Measurements from ENCODE around the gene RGS9.
"Not testable (repeated sequence)": the region's sequence is repeated elsewhere in the genome, so short reads cannot be mapped to it uniquely, and the experiment has no call there.

Gene RGS9

DNA sequence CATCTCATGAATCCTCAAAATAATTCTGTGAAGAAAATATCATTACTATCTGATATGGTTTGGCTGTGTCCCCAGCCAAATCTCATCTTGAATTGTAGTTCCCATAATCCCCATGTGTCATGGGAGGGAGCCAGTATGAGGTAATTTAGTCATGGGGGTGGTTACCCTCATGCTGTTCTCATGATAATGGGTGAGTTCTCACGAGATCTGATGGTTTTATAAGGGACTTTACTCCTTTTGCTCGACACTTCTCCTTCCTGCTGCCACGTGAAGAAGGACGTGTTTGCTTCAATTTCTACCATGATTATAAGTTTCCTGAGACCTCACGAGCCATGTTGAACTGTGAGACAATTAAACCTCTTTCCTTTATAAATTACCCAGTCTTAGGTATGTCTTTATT is 20.7 kb upstream of the RGS9 start:
- DNase-seq, result not testable (repeated sequence)

- DNase-seq, result no peak
These were observed 19.7 kb upstream of the RGS9 start for GRCh38 chr17:65117384-65118035.

GRCh38 chr17:65121368-65121767 is 15.8 kb upstream of the RGS9 start:
- no peak for DNase-seq

- no peak for DNase-seq
These were observed 15.0 kb upstream of the RGS9 start for GRCh38 chr17:65121916-65122806.

GRCh38 chr17:65122836-65123756 is 14.1 kb upstream of the RGS9 start:
- DNase-seq, result peak; percentile 66

- DNase-seq, result no peak
These were observed 13.2 kb upstream of the RGS9 start for GRCh38 chr17:65123757-65124675.

DNA sequence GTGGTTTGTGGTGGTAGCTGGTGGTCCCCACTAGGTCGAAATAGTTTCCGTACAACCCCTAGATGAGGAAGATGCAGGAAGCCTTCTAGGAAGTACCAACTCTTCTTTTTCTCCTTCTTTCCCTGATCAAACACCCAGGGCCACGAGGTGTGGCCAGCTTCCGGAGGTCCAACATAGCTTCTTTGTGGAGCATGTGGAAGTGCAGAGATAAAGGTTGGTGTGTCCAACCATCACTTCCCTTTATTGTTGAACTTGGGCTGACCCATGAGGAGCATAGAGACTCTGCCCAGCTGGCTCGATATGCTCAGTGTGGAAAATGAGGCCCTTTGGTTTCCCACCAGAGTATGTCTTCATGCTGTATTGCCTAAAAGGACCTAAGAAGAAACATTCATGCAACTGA is 6.3 kb upstream of the RGS9 start:
- no peak for DNase-seq

DNA sequence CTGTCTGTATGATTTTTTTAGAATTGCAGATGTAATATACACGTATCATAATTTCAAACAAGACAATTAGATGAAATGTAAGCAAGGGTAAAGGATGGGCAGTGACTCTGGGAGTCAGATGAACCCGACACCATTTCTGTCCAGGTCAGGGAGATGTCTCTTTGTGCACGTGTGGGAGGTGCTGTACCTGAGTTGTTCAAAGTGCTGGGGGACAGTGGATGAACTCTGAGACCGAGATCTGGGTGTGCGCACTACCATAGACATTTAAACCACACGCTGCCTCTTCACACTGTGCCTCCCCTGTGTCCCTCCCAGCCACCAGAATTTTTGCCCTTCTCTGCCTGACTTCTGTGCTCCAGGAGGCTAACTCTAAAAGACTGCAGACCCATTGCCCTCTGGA is 5.9 kb upstream of the RGS9 start:
- DNase-seq, result no peak

DNA sequence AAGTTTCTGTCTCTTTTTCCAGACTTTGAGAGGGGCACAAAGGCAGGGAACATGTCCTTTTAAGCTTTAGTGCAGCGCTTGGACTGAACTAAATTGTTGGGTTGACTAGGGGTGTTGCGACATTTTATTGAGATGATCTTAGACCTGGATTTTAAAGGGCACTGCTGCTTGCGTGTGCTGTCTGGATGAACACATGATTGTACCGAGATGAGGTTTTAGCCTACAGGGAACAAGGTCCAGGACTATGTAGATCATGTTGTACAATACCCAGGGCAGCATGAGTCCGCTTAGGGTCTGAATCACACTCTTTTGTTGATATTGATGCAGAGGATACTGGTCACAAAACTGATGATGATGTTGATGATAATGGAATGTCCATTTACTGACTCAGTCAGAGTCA is 5.2 kb upstream of the RGS9 start:
- no peak for DNase-seq

DNA sequence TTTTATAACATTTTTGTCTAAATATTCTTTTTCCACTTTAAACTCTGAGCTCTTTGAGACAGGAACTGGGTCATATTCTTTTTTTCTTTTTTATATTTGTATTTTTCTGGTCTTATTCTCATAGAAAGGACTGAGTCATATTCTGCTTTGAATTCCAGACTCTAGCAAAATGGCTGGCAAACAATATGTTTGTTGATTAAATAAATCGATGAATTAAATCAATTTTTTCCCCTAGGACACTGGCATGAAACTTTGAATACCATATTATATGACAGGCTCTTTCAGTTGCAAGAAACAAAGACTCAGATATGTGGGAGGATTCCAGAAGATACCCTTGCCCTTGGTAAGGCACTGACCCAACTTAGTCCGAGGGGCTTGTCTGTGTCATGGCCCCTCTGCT is 3.1 kb upstream of the RGS9 start:
- no peak for DNase-seq

DNA sequence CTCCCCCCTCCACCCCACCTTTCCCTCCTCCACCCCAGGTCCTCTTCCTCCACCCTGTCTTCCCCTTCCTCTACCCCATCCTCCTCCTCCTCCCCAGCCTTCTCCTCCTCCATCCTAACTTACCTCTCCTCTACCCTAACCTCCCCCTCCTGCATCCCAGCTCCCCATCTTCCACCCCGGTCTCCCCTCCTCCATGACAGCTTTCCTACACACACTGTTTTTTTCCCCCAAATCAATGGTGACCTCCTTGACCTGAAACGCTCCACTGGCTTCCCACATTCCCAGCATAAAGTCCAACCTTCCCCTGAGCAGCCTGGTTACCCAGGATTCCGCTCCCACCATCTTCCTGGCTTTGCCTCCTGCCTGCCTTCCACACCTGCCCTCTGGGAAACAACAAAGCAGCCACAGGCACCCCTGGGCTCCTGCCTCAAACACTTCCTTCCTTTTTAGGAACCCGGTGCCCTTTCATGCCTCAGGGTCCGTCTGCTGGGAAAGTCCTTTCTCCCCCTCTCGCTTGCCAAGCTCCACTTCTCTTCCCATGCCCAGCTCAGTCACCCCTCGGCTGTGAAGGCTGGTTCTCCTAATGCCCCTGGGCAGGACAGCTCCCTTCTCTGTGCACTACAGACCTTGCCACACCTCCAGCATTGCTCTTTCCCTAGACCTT is 2.1 kb downstream of the RGS9 start:
- no peak for DNase-seq

DNA sequence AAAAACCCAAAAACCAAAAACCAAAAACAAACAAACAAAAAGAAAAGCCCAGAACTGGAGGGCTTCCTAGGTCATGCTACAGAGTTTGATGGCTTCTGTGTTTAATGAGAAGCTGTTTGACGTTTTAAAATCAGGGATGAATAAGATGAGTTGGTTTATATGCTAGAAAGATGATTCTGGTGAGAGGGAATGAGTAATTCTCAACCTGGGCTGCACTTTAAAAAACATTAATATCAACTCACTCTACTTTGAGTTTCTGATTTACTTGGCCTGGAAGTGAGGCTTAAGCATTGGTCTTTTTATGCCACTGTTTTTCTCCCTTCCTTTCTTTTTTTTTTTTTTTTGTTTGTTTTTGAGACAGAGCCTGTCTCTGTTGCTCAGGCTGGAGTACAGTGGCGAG is 5.1 kb downstream of the RGS9 start:
- DNase-seq, result no peak

DNA sequence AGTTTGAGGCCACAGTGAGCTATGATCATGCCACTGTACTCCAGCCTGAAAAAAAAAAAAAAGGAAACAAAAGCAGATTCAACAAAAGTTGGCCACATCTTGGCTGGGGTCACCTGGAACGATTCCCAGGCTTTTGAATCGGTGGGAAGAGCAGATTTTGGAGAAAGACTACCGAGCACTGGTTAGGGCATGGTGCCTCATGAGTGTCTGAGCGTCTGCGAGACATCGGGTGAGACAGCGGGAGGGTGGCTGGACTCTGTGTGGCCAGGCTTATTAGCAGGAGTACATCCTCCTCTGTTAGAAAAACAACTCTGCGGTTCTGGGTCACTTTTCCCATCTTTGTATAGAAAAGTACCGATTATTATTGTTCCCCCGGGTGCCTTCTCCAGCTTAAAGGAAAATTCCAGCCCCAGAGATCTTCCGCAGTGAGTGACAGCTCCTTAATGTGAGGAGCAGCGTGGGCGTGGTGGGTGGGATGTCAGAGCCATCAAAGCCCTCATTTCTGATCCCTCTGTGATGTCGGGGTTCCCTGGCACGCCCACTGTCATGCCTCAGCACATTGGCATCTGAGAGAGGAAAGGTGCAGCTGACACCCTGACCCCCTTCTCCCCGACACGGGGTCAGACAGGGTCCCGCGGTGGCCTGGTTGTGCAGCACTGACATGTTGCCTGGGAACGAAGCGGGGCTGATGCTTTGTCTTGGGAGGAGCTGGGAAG is 6.9 kb downstream of the RGS9 start:
- no peak for DNase-seq

DNA sequence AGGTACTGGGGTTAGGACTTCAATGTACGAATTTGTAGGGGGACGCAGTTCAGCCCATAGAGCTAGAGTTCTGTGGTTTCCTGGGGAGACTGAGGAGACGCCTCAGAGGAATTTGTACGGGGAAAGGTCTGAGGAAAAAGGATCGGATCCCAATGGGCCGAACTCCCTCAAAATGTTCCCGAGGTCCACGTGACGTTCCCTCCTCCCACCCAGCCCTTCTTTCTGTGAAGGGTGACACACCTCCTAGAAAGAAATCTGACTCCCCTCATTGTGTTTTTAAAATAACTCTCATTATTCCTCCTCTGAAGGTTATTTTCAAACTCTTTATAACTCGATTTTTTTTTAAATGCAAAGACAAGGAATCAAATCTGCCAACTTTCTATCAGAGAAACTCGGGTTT is 8.6 kb downstream of the RGS9 start:
- no peak for DNase-seq

DNA sequence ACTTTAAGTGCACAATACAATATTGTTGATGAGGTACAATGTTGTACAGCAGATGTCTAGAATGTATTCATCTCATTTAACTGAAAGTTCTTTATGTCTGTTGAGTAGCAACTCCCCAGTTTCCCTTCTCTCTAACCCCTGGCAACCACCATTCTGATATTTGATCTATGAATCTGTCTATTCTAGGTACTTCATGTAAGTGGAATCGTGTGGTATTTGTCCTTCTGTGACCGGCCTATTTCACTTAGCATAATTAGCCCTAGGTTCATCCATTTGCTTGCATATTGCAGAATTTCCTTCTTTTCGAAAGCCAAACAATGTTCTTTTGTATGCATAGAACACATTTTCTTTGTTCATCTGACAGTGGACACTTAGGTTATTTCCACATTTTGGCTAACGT is 10.8 kb downstream of the RGS9 start:
- DNase-seq, result no peak

- no peak for DNase-seq
These were observed 17.8 kb downstream of the RGS9 start for GRCh38 chr17:65154770-65155589.

GRCh38 chr17:65155622-65156021 is 18.5 kb downstream of the RGS9 start:
- DNase-seq, result no peak

DNA sequence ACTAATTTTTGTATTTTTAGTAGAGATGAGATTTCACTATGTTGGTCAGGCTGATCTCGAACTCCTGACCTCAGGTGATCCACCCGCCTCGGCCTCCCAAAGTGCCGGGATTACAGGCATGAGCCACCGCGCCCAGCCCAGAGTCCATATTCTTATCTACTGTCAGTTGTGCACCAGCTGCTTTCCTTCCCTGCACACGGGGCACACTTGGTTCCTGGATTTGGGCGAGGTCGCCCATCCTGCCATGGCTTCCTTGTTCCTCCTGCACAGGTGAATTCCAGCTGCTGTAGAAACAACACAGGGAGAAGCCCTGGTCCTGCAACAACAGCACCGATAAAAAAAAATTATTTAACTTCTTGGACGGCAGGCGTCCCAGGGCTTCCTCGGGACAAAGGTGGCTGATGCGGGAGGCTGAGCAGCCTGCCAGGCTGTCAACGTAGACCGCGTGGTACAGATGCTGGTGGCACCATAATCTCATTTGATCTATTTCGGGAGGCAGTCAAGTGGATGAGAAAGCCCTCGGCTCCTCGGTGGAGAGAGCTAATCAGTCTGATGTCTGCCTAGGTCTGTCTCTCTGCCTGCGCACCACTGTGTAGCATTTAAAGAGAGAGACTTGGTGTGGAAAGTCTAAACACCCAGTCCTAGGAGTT is 19.1 kb downstream of the RGS9 start:
- DNase-seq, result no peak

GRCh38 chr17:65156835-65157565 is 19.8 kb downstream of the RGS9 start:
- no peak for DNase-seq

Measured in SHP77 treated with DMSO at 0.1 percent for 48 hours (cell line).